Panc1 (cell line): Measurements from ENCODE around the gene LYPLA2. TPM values are rescaled to one million over a fixed set of nuclear protein-coding genes. Genes with fewer than 3 reads are reported as not detected.

Experiments
- ATAC-seq: fragments of 200-7000 bp; cut with Tn5 transposase; 2 replicates; pipeline ENCODE4 v1.9.1; 2020; ENCODE audit warnings: mild to moderate bottlenecking, moderate library complexity
- BruUV-seq: library from RNA; stranded (reverse); fragments of 400-500 nt; replicated peaks from 2 replicates; lab custom pipeline; 2021; lab: Mats Ljungman, UMichigan
- CTCF ChIA-PET: fragments of 300-600 bp; sonication (Branson Sonifier 250); formaldehyde crosslinking; loops from one replicate; lab custom pipeline; 2022; ENCODE audit warnings: antibody characterized with exemption; lab: Charles Lee
- POLR2A ChIA-PET: fragments of 300-600 bp; sonication (Branson Sonifier 250); formaldehyde crosslinking; loops from one replicate; lab custom pipeline; 2022; ENCODE audit warnings: antibody characterized with exemption; lab: Charles Lee
- DNase-seq: peaks from one replicate; pipeline ENCODE4 v3.0.0-alpha.2; 2010; ENCODE audit warnings: low read depth, low spot score
- H3K27ac ChIP-seq: 2 replicates; pipeline ENCODE4 v1.5.1; 2011; ENCODE audit warnings: mild to moderate bottlenecking, low read length, inconsistent platforms
- H3K27me3 ChIP-seq: fragments of 200-500 bp; sonication (Bioruptor generic); 2 replicates; pipeline ENCODE4 v1.6.0; 2014; ENCODE audit warnings: low read length, inconsistent platforms; ENCODE audit not compliant: control insufficient read depth, insufficient read depth
- H3K36me3 ChIP-seq: fragments of 200-500 bp; sonication (Bioruptor generic); 2 replicates; pipeline ENCODE4 v1.5.1; 2014; ENCODE audit warnings: inconsistent platforms, mild to moderate bottlenecking, low read length, moderate library complexity; ENCODE audit not compliant: control insufficient read depth, insufficient read depth
- H3K4me1 ChIP-seq: 2 replicates; pipeline ENCODE4 v1.5.1; 2011; ENCODE audit warnings: inconsistent platforms, mild to moderate bottlenecking, low read length, moderate library complexity; ENCODE audit not compliant: control insufficient read depth, insufficient read depth
- H3K4me3 ChIP-seq, 2 experiments: 2 replicates each; pipeline ENCODE4 v1.5.1; 2011 to 2012; ENCODE audit warnings: low read depth in 2 of 2, low read length in 2 of 2, mild to moderate bottlenecking in 2 of 2, inconsistent platforms in 1 of 2, moderate library complexity in 1 of 2
- H3K9me3 ChIP-seq: fragments of 200-500 bp; sonication (Bioruptor generic); 2 replicates; pipeline ENCODE4 v1.5.1; 2014; ENCODE audit warnings: low read depth, mild to moderate bottlenecking, inconsistent platforms, low read length, moderate library complexity; ENCODE audit not compliant: control insufficient read depth, insufficient read depth
- POLR2AphosphoS5 ChIP-seq: IDR thresholded peaks from 2 replicates; pipeline ENCODE4 v1.6.1; 2012; ENCODE audit warnings: mild to moderate bottlenecking, low read depth, low read length, moderate library complexity
- SIN3A ChIP-seq: IDR thresholded peaks from 2 replicates; pipeline ENCODE4 v1.6.1; 2012; ENCODE audit warnings: low read depth, mild to moderate bottlenecking, low read length, moderate library complexity, borderline replicate concordance; ENCODE audit not compliant: insufficient read depth
- TCF7L2 ChIP-seq: IDR thresholded peaks from 2 replicates; pipeline ENCODE4 v1.6.1; 2011; ENCODE audit warnings: mild to moderate bottlenecking, low read depth, low read length, inconsistent platforms
- in situ Hi-C: cut with HindIII; loops from 2 replicates; pipeline ENCODE4 v1.10.0; 2016; ENCODE audit warnings: low sequenced_read_pairs, low pct_unique_long_range_greater_than_20kb
- intact Hi-C: fragments of 100-400 bp; cut with micrococcal nuclease; formaldehyde crosslinking; loops from one replicate; pipeline ENCODE4 v1.10.0; 2022; ENCODE audit not compliant: unreplicated experiment
- total RNA-seq: library from RNA; stranded (reverse); gene quantifications from one replicate; pipeline ENCODE4 v1.2.1, GENCODE V29; 2021; ENCODE audit not compliant: unreplicated experiment
- TF ChIP-seq, protein P1 (sequence below): fragments of 450-650 bp; IDR thresholded peaks from 2 replicates; pipeline ENCODE4 v1.5.1; 2017; ENCODE audit warnings: mild to moderate bottlenecking
- TF ChIP-seq, protein P2 (sequence below), 2 experiments: IDR thresholded peaks; 2 replicates each; pipeline ENCODE4 v1.6.1; 2011 to 2012; ENCODE audit warnings: low read depth in 2 of 2, control low read depth in 1 of 2, low read length in 1 of 2, mild to moderate bottlenecking in 1 of 2, moderate library complexity in 1 of 2; ENCODE audit not compliant: insufficient read depth in 1 of 2

The LYPLA2 gene
- total RNA-seq, 1 experiment from 2014 or later, result 82.9 TPM

DNA sequence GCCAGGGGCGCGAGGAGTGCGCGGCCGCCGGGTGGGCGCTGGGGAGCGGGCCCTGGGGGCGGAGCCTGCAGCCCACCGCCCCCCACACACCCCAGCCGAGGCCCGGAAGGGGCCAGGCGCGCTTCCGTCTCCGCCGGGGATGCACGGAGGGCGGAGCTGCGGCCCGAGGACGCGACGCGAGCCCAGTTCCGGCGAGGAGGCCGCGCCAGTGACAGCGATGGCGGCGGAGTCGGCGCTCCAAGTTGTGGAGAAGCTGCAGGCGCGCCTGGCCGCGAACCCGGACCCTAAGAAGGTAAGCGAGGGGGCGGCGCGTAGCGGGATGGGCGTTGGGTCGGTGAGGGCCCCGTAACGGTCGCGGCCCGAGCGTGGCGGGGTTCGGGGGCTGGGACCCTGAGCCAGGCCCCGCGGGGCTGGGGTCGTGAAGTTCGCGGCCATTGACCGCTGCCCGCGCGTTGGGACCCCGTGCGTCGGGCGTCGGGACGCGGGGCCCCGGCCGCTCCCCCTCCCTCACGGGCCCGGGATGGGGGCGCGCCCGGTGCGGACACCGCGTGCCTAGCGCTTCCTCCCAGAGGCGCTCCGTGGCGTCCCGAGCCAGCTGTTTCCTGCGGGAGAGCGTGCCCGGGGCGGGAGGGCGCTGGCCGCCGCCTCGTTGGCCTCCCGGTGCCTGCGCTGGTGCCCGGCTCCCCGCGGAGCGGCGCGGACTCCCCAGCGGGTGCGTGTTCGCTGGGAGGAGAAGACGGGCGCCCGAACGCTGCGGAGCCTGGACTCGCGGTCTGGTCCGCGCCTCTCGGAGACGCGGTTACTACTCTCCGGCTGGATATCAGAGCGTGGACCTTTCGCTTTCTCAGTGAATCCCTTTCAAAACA is 47.4 kb upstream of the LYPLA2 start, which contains the start of gene ELOA:
ELOA (plus strand) TSS at position 185 of the 866 bp plus-strand sequence; CDS start at position 218, 33 bp downstream.
- H3K4me3 ChIP-seq, result peak within 1 kb of the TSS; percentile 87 to 90
- peaks cover 30% of the 10 kb centered on the region for H3K4me1 ChIP-seq
- H3K27ac ChIP-seq, result peak within 1 kb of the TSS; percentile 94
- CTCF ChIA-PET, result interaction anchor here (0.6 to 0.7 kb wide), 3 partner anchors 8 to 153 kb away, joined by 3 to 4 read pairs (median 3); no protein-coding TSS in a partner anchor
- BruUV-seq, result no TSS peak
- H3K36me3 ChIP-seq, result peaks cover 4% of the 10 kb centered on the region
- POLR2A ChIA-PET, result interaction anchor here (1.0 kb wide), 1 partner anchor 52 kb away, joined by 3 read pairs; no protein-coding TSS in a partner anchor
- in situ Hi-C loops, result no loop called here
- DNase-seq (no peak), ATAC-seq (peak; percentile 95)
- intact Hi-C loops, result loop anchor here (5.0 kb wide), 1 partner anchor 36 kb away; no protein-coding TSS in a partner anchor
- no peaks in the 10 kb centered on the region for H3K27me3 ChIP-seq
- no peaks in the 10 kb centered on the region for H3K9me3 ChIP-seq
- peak; percentile 87 for TF ChIP-seq POLR2AphosphoS5
- TF ChIP-seq, protein P1, sequence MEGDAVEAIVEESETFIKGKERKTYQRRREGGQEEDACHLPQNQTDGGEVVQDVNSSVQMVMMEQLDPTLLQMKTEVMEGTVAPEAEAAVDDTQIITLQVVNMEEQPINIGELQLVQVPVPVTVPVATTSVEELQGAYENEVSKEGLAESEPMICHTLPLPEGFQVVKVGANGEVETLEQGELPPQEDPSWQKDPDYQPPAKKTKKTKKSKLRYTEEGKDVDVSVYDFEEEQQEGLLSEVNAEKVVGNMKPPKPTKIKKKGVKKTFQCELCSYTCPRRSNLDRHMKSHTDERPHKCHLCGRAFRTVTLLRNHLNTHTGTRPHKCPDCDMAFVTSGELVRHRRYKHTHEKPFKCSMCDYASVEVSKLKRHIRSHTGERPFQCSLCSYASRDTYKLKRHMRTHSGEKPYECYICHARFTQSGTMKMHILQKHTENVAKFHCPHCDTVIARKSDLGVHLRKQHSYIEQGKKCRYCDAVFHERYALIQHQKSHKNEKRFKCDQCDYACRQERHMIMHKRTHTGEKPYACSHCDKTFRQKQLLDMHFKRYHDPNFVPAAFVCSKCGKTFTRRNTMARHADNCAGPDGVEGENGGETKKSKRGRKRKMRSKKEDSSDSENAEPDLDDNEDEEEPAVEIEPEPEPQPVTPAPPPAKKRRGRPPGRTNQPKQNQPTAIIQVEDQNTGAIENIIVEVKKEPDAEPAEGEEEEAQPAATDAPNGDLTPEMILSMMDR, result no peak
- peak; percentile 90; the same call in 1 of the 2 replicates for TF ChIP-seq SIN3A
- TF ChIP-seq, protein P2, sequence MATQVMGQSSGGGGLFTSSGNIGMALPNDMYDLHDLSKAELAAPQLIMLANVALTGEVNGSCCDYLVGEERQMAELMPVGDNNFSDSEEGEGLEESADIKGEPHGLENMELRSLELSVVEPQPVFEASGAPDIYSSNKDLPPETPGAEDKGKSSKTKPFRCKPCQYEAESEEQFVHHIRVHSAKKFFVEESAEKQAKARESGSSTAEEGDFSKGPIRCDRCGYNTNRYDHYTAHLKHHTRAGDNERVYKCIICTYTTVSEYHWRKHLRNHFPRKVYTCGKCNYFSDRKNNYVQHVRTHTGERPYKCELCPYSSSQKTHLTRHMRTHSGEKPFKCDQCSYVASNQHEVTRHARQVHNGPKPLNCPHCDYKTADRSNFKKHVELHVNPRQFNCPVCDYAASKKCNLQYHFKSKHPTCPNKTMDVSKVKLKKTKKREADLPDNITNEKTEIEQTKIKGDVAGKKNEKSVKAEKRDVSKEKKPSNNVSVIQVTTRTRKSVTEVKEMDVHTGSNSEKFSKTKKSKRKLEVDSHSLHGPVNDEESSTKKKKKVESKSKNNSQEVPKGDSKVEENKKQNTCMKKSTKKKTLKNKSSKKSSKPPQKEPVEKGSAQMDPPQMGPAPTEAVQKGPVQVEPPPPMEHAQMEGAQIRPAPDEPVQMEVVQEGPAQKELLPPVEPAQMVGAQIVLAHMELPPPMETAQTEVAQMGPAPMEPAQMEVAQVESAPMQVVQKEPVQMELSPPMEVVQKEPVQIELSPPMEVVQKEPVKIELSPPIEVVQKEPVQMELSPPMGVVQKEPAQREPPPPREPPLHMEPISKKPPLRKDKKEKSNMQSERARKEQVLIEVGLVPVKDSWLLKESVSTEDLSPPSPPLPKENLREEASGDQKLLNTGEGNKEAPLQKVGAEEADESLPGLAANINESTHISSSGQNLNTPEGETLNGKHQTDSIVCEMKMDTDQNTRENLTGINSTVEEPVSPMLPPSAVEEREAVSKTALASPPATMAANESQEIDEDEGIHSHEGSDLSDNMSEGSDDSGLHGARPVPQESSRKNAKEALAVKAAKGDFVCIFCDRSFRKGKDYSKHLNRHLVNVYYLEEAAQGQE (IDR thresholded peaks at IDR 0.05; ENCODE audit: insufficient read depth in 1 of 2, low read depth in 2 of 2, low read length in 1 of 2), result 0 out of 4 replicates have a peak, but pooled peaks of 1 of the 2 experiments have one; percentile 12
- TF ChIP-seq TCF7L2, result no peak

DNA sequence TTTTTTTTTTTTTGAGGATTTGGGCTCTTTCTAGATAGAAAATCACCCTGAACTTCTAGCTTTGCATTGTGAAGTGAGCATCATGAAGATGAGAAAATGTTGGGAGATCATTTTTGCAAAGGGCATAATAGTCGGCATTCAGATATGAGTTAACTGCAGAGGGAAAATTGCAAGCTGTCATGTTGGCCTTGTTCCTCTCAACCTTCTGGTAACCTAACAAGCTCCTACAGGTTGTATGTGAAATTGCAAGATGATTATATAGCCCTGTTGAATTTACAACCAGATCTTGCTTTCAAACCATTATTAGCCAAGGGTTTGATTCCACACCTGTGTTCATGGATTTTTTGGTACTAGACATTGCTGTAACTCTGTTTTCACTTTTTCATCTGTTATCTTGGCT is 45.4 kb upstream of the LYPLA2 start:
- no peaks in the 10 kb centered on the region for H3K9me3 ChIP-seq
- CTCF ChIA-PET, result interaction anchor here (0.7 to 1.4 kb wide), 4 partner anchors 10 to 202 kb away, joined by 3 to 6 read pairs (median 4); no protein-coding TSS in a partner anchor
- peaks cover 4% of the 10 kb centered on the region for H3K36me3 ChIP-seq
- intact Hi-C loops, result no loop called here
- no TSS peak for BruUV-seq
- in situ Hi-C loops, result no loop called here
- H3K4me3 ChIP-seq, result peak overlapping the region in 1 of 2 experiments; percentile 90; a peak in 2 of 4 replicates
- TF ChIP-seq POLR2AphosphoS5 (no peak), TCF7L2 (no peak), SIN3A (no peak)
- TF ChIP-seq, protein P2 (IDR thresholded peaks at IDR 0.05; ENCODE audit: insufficient read depth in 1 of 2, low read depth in 2 of 2, low read length in 1 of 2), result no peak
- TF ChIP-seq, protein P1, result no peak; the same call in 1 of the 2 replicates
- DNase-seq (no peak), ATAC-seq (no peak)
- no peaks in the 10 kb centered on the region for H3K27me3 ChIP-seq
- H3K4me1 ChIP-seq, result peaks cover 30% of the 10 kb centered on the region
- peak overlapping the region; percentile 49 for H3K27ac ChIP-seq
- POLR2A ChIA-PET, result interaction anchor here (0.5 to 0.7 kb wide), 4 partner anchors 11 to 645 kb away, joined by 3 to 9 read pairs (median 5); no protein-coding TSS in a partner anchor
